Measurements from ENCODE around the gene MUC5B. TPM values are rescaled to one million over a fixed set of nuclear protein-coding genes. Genes with fewer than 3 reads are reported as not detected.
"Not testable (repeated sequence)": the region's sequence is repeated elsewhere in the genome, so short reads cannot be mapped to it uniquely, and the experiment has no call there.

MUC5B gene
- total RNA-seq, 1 donor from 2014 or later, result not detected

DNA sequence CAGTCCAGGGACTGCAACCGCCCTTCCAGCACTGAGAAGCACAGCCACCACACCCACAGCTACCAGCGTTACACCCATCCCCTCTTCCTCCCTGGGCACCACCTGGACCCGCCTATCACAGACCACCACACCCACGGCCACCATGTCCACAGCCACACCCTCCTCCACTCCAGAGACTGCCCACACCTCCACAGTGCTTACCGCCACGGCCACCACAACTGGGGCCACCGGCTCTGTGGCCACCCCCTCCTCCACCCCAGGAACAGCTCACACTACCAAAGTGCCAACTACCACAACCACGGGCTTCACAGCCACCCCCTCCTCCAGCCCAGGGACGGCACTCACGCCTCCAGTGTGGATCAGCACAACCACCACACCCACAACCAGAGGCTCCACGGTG is 19.9 kb downstream of the MUC5B start:
- not testable (repeated sequence) for DNase-seq (ENCODE audit: low read depth)

DNA sequence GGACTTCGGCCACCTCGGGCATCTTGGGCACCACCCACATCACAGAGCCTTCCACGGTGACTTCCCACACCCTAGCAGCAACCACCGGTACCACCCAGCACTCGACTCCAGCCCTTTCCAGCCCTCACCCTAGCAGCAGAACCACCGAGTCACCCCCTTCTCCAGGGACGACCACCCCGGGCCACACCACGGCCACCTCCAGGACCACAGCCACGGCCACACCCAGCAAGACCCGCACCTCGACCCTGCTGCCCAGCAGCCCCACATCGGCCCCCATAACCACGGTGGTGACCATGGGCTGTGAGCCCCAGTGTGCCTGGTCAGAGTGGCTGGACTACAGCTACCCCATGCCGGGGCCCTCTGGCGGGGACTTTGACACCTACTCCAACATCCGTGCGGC is 20.7 kb downstream of the MUC5B start:
- DNase-seq (ENCODE audit: low read depth), result not testable (repeated sequence)

GRCh38 chr11:1244557-1244956 is 21.7 kb downstream of the MUC5B start:
- DNase-seq (ENCODE audit: low read depth), result not testable (repeated sequence)

DNA sequence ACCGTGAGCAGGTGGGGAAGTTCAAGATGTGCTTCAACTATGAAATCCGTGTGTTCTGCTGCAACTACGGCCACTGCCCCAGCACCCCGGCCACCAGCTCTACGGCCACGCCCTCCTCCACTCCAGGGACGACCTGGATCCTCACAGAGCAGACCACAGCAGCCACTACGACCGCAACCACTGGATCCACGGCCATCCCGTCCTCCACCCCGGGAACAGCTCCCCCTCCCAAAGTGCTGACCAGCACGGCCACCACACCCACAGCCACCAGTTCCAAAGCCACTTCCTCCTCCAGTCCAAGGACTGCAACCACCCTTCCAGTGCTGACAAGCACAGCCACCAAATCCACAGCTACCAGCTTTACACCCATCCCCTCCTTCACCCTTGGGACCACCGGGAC is 22.9 kb downstream of the MUC5B start:
- not testable (repeated sequence) for DNase-seq (ENCODE audit: low read depth)

DNA sequence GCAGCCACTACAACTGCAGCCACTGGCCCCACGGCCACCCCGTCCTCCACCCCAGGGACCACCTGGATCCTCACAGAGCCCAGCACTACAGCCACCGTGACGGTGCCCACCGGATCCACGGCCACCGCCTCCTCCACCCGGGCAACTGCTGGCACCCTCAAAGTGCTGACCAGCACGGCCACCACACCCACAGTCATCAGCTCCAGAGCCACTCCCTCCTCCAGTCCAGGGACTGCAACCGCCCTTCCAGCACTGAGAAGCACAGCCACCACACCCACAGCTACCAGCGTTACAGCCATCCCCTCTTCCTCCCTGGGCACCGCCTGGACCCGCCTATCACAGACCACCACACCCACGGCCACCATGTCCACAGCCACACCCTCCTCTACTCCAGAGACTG is 23.4 kb downstream of the MUC5B start:
- DNase-seq (ENCODE audit: low read depth), result not testable (repeated sequence)

- DNase-seq (ENCODE audit: low read depth), result not testable (repeated sequence)
Observed at GRCh38 chr11:1247026-1247425, 24.2 kb downstream of the MUC5B start.

GRCh38 chr11:1248951-1249350 is 26.1 kb downstream of the MUC5B start:
- not testable (repeated sequence) for DNase-seq (ENCODE audit: low read depth)

DNA sequence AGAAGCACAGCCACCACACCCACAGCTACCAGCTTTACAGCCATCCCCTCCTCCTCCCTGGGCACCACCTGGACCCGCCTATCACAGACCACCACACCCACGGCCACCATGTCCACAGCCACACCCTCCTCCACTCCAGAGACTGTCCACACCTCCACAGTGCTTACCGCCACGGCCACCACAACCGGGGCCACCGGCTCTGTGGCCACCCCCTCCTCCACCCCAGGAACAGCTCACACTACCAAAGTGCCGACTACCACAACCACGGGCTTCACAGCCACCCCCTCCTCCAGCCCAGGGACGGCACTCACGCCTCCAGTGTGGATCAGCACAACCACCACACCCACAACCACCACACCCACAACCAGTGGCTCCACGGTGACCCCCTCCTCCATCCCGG is 27.5 kb downstream of the MUC5B start:
- not testable (repeated sequence) for DNase-seq (ENCODE audit: low read depth)

DNA sequence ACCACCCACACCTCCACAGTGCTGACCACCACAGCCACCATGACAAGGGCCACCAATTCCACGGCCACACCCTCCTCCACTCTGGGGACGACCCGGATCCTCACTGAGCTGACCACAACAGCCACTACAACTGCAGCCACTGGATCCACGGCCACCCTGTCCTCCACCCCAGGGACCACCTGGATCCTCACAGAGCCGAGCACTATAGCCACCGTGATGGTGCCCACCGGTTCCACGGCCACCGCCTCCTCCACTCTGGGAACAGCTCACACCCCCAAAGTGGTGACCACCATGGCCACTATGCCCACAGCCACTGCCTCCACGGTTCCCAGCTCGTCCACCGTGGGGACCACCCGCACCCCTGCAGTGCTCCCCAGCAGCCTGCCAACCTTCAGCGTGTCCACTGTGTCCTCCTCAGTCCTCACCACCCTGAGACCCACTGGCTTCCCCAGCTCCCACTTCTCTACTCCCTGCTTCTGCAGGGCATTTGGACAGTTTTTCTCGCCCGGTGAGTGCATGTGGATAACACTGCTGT is 28.4 kb downstream of the MUC5B start:
- DNase-seq (ENCODE audit: low read depth), result no peak

DNA sequence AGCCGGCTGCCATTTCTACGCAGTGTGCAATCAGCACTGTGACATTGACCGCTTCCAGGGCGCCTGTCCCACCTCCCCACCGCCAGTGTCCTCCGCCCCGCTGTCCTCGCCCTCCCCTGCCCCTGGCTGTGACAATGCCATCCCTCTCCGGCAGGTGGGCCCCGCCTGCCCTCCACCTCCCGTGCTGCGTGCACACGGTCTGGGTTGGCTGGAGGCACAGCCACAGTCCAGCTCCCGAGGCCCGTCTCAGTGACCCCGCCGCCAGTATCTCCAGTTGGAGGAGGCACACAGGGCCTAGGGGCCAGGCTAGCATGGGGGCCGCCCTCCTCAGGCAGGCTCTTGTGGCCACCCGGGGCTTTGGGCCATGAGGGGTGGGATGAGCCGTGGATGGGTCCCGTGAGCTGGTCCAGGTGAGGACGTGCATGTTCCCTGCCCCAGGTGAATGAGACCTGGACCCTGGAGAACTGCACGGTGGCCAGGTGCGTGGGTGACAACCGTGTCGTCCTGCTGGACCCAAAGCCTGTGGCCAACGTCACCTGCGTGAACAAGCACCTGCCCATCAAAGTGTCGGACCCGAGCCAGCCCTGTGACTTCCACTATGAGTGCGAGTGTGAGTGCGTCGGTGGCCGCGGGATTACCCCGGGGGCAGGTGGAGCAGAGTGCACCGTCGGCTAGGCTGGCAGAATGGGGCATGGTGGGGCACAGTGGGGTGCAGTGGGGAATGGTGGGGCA is 29.7 kb downstream of the MUC5B start:
- no peak for DNase-seq (ENCODE audit: low read depth)

- DNase-seq (ENCODE audit: low read depth), result no peak
Observed at GRCh38 chr11:1253103-1253485, 30.2 kb downstream of the MUC5B start.

- DNase-seq (ENCODE audit: low read depth), result no peak
Observed at GRCh38 chr11:1254086-1254648, 31.3 kb downstream of the MUC5B start.

DNA sequence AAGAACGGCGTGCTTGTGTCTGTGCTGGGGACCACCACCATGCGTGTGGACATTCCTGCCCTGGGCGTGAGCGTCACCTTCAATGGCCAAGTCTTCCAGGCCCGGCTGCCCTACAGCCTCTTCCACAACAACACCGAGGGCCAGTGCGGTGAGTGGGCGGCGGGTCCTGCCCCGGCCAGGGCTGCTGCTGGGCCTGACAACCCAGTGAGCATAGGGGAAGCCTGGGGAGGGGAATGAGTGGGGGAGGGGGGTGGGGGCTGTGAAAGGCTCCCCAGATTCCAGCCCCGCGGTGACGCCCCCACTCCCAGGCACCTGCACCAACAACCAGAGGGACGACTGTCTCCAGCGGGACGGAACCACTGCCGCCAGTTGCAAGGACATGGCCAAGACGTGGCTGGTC is 31.9 kb downstream of the MUC5B start:
- DNase-seq (ENCODE audit: low read depth), result no peak

- DNase-seq (ENCODE audit: low read depth), result no peak
Observed at GRCh38 chr11:1255151-1255550, 32.3 kb downstream of the MUC5B start.

GRCh38 chr11:1256257-1257045 is 33.6 kb downstream of the MUC5B start:
- no peak for DNase-seq (ENCODE audit: low read depth)

- no peak for DNase-seq (ENCODE audit: low read depth)
Observed at GRCh38 chr11:1257366-1257765, 34.5 kb downstream of the MUC5B start.

GRCh38 chr11:1257916-1258315 is 35.0 kb downstream of the MUC5B start:
- DNase-seq (ENCODE audit: low read depth), result no peak

DNA sequence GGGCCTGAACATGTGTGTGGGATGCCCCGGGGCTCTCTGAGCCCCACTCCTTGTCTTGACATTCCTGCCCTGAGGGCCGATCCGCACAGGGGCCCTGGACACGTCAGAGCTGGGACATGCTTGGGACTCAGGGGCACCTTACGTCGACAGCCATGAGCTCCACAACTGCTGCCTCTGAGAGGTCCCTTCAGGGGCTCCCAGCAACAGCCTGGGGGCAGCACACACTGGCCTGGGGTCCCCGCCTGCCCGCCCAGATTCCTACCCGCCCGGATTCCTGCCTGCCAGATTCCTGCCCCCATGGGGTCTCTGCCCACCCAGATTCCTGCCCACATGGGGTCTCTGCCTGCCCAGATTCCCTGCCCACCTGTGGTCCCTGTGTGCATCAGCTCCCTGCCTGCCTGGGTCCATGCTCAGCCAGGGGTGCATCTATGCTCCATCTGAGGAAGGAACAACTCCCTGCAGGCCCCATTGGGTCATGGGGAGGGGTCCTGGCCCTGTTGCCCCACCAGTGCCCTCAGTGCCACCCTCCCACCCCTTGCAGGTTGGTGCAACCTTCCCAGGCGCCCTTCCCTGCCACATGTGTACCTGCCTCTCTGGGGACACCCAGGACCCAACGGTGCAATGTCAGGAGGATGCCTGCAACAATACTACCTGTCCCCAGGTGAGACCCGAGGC is 35.7 kb downstream of the MUC5B start:
- no peak for DNase-seq (ENCODE audit: low read depth)

GRCh38 chr11:1259076-1259461 is 36.2 kb downstream of the MUC5B start:
- no peak for DNase-seq (ENCODE audit: low read depth)

- DNase-seq (ENCODE audit: low read depth), result no peak
Observed at GRCh38 chr11:1259561-1259960, 36.7 kb downstream of the MUC5B start.

- DNase-seq (ENCODE audit: low read depth), result no peak
Observed at GRCh38 chr11:1260023-1260501, 37.2 kb downstream of the MUC5B start.
